ENCODE measurements around the gene IL10.
"Not testable (repeated sequence)": the region's sequence is repeated elsewhere in the genome, so short reads cannot be mapped to it uniquely, and the experiment has no call there.

The IL10 gene

DNA sequence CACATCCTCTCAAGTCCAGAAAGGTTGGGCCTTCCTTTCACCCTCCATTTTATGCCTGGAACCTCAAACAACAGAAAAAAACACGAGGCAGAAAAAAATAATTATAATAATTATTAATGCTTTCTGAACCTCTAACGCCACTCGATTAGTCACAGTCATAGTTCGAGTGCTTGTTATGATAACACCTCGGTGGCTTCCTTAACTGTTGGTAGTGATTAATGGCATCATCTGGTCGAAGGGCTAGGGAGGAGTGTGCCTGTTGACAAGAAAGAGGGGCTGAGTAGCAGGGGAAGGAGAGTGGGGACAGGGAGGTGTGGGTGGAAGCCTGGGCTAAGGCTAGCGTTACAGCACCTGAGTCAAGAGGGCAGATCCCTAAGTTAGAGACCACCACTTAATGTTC lies 21.3 kb upstream of the IL10 start:
- no peak for DNase-seq (ENCODE audit: low read depth)

GRCh38 chr1:206792939-206793607 lies 20.8 kb upstream of the IL10 start:
- no peak for DNase-seq (ENCODE audit: low read depth)

DNA sequence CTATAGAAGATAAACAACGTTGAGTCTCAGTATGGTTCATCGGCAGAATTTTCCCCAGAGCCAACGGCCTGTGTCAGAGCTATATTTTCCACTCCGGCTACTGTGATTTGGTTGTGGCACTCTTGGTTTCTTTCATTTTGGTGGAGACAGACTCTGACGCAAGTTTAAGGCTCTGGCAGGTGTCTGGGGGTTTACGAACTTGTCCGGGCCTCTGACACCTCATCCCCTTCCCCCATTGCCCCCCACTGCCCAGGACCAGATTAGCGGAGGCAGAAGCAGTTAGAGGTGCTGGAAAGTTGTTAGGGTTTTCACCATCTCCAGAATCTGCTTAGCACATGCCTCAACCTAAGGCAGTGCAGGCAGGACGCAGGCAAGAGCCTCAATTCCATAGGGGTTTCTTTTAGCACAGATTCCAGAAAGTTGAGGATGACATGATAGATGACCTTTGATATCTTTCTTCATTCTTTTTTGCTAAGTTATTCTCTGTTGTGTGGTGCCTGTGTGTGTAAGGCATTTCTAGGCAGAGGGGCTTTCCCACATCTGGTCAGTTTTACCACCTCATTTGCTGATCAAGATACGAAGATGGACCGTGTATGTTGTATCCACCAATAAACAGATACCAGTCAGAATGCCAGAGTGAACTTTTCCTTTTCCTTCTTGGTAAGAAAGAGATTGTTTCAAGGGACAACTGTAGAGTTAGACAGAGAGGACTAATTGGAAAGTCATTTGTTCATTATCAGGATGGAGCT lies 18.4 kb upstream of the IL10 start:
- DNase-seq (ENCODE audit: low read depth) = no peak

DNA sequence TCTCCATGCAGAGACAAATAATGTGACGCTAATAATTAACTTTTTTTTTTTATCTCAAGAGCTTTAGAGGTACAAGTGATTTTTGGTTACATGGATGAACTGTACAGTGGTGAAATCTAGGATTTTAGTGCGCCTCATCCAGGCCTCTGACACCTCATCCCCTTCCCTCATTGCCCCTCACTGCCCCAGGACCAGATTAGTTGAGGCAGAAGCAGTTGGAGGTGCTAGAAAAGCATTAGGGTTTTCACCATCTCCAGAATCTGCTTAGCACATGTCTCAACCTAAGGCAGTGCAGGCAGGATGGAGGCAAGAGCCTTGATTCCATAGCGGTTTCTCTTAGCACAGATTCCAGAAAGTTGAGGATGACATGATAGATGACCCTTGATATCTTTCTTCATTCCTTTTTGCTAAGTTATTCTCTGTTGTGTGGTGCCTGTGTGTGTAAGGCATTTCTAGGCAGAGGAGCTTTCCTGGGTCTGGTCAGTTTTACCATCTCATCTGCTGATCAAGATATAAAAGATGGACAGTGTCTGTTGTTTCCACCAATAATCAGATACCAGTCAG lies 16.3 kb upstream of the IL10 start:
- no peak for DNase-seq (ENCODE audit: low read depth)

DNA sequence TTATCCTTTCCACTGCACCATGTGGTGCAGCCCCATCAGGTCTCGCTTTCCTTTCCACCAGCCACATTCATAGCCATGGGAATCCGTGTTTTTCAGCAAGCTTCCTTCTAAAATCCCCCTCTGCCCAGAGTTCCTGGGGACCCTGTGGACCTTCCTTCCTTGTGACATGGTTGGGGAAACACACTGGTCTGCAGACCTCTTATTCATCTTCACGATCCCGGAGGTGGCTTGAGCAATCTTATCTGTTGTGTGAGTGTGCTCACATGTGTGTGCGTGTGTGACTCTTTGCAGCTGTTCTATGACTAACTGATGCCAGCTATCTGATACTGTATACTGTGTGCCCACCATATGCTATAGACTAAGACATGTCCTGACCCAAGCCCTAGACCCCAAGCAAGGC lies 15.6 kb upstream of the IL10 start:
- DNase-seq (ENCODE audit: low read depth) = no peak

GRCh38 chr1:206786212-206786886 lies 14.1 kb upstream of the IL10 start:
- no peak for DNase-seq (ENCODE audit: low read depth)

DNA sequence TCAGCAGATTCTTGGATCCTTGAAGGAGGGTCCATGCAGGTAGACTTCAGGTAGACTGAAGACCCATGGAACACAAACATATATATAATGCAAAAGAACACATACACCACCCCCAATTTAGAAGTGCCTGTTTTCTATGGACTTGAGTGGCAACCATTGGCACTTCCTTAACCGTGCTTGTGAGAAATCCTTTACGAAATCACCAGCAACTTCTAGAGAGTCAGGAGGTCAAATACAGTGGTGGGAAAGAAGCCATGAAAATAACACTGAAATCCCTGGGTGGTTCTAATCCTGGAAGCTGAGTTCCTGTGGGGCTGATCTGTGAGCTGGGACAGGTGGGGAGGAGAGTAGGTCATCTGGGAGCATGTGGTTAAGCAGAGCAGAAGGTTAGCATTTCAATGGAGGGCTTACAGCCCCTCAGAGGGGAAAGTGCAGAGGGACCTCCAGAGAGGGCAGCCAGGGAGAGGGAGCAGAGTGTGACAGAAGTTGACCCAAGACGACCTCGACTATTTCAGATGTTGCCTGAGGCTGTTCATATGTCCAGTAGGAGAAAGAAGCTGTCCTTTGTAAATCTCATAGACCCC lies 13.0 kb upstream of the IL10 start:
- DNase-seq (ENCODE audit: low read depth) = no peak

- DNase-seq (ENCODE audit: low read depth) = no peak
Measured at GRCh38 chr1:206784471-206784903, 12.2 kb upstream of the IL10 start.

DNA sequence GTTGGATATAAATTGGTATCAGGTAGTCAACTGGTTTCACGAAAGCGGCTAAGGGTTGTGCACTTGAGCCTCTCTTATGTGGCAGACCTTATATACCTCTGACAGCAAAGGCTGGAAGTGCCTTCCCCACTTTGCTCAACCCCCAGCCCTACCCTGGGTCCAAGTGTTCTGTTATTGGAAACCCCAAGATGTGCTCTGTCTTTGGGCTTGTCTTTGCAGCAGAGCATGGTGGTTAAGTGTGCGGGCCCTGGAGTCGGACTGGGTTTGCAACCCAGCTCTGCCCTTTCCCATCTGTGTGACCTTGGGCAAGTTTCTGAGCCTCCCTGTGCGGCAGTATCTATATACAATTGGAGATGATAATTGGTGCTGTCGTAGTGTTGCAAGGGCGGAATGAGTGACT lies 11.2 kb upstream of the IL10 start:
- DNase-seq (ENCODE audit: low read depth) = no peak

DNA sequence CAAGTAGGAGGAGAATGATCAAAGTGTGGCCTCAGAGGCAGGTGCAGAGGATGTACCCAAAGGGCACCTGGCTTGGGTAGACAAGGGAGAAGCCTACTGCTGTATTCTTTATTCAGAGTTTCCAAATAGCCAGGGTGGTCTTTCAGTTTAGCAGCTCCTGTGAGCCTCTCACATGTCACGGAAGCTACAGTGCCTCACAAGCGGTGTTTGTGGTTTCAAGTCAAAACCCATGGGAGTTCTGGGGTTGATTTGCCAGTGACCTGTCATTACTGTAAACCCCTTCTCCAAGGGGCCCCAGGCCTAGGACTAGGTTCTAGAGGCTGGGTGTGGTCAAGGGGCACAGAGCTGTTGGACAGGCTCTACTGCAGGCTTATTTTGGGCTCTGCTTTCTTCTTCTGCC lies 10.2 kb upstream of the IL10 start:
- DNase-seq (ENCODE audit: low read depth) = no peak

GRCh38 chr1:206779638-206780037 lies 7.3 kb upstream of the IL10 start:
- DNase-seq (ENCODE audit: low read depth) = no peak

- DNase-seq (ENCODE audit: low read depth) = not testable (repeated sequence)
Measured at GRCh38 chr1:206778911-206779310, 6.6 kb upstream of the IL10 start.

DNA sequence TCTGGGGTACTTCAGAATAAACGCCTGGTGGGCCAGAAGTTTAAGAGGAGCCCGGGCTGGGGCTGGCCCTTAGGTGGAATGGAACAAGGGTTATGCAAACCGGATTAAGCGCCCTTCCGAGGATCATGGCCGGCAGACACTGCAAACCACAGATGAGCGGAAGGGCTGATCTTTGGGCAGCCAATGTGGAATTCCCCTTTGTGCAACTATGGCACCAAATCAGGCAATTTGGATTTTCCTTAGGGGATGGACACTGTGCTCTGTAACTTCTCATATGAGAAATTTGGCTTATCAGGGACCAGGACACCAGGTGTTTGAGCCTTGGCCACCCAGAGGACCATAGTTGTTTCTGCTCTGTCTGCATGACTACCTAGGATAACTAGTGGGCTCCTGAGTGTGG lies 5.7 kb upstream of the IL10 start:
- no peak for DNase-seq (ENCODE audit: low read depth)

GRCh38 chr1:206776229-206776628 lies 3.9 kb upstream of the IL10 start:
- no peak for DNase-seq (ENCODE audit: low read depth)

DNA sequence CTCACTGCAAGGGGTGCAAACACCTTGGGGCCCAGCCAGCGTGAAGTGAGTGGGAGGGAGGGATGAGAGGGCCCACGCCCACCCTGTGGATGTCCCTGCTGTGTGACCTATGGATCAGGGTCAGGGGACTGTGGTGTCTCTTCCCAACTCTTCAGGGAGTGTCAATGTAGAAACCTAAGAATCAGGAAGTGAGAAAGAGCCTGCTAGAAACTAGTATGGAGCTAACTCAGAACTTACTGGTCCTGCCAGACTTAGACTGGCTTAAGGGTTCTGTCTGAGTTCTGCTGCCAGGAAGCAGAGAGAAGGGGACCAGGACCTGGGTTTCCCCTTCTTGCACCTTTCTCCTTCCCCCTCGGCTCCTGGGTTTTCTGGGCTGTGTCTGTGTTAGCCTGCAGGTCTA lies 1.8 kb upstream of the IL10 start:
- no peak for DNase-seq (ENCODE audit: low read depth)

DNA sequence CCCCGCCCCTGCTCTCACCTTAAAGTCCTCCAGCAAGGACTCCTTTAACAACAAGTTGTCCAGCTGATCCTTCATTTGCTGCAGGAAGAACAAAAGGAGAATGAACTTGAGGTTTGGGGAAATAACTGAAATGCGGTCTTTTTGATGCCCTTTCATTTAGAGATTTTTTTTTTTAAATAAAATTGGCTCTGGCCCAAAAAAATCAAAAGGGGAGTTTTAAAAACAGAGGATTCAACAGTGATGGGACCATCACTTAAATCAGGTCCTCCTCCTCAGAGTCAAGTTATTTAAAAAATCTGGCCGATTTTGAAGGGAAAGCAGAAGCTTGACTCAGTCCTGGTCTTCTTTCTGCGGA lies 979 bp downstream of the IL10 start:
- no peak for DNase-seq (ENCODE audit: low read depth)

DNA sequence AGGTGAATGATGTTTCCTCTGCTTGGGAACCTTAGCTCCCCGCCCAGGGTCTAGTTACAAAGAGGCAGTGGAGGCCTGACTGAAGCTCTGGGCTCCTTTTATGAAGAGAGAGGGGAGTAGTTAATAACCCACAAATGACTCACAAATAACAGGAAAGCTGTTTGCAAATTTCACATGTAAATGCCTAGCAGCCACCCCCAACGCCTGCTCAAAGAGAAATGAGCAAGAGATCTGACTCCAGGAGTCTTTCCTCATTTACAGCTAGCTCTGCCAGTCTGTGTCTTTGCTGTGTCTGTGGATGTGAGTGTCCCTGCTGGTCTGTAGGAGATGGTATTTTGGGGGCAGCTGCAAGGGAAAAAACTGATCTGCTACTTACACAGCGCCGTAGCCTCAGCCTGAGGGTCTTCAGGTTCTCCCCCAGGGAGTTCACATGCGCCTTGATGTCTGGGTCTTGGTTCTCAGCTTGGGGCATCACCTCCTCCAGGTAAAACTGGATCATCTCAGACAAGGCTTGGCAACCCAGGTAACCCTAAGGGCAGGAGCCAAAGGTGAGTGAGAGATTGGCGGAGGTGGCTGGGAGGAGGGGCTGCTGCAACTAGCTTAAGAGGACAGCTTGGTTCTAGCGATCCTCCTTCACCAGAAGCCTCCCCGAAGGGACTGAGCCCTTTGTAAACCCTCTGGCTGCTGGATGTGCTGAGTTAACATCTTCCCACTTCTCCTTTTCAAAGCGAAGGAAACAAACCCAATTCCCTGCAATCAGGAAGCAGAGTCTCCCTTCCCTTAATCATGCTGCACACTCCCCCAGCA lies 1.6 kb downstream of the IL10 start, which contains the start of gene IL19:
Gene IL19 (plus strand): TSS at position 243 of the 807 bp plus-strand sequence. CDS start 65,890 bp downstream, outside the sequence.
- no peak for DNase-seq (ENCODE audit: low read depth)

GRCh38 chr1:206769304-206769731 lies 3.0 kb downstream of the IL10 start:
- DNase-seq (ENCODE audit: low read depth) = no peak

DNA sequence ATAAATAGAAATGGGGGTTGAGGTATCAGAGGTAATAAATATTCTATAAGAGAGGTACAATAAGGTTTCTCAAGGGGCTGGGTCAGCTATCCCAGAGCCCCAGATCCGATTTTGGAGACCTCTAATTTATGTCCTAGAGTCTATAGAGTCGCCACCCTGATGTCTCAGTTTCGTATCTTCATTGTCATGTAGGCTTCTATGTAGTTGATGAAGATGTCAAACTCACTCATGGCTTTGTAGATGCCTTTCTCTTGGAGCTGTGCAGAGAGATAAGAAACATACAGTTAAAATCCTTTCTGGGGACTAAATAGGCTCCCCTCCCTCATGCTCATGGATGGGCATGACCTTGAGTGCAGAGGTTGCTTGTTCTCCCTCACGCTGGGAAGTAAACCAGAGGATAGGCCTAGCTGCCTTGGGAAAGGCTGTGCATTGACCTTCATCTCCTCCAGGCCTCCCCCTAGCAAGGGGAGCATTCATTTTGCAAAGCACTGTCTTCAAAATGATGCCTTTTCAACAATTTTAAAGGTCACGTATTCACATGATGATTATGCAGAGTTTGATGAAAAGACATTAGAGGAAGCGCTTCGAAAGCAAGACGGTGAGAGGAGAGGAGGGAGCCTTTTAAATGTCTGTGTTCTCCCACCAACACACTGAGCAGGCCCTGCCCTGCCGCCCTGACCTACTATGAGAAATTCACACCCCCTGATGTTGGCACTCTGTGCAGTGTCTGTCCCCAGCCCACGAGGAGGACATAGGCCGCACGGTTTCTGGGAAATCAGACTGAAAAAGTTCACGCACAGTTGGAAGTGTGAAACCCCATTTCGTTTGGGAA lies 3.6 kb downstream of the IL10 start:
- no peak for DNase-seq (ENCODE audit: low read depth)

- no peak for DNase-seq (ENCODE audit: low read depth)
Measured at GRCh38 chr1:206766251-206766856, 5.9 kb downstream of the IL10 start.
